H9 (cell line): ENCODE results near the gene DEFB131B. TPM values are rescaled to one million over a fixed set of nuclear protein-coding genes. Genes with fewer than 3 reads are reported as not detected.
"Not testable (repeated sequence)": the region's sequence is repeated elsewhere in the genome, so short reads cannot be mapped to it uniquely, and the experiment has no call there.

Source experiments
- DNase-seq: peaks from one replicate; pipeline ENCODE4 v3.0.0-alpha.2; 2017
- H2AFZ ChIP-seq: one replicate; pipeline ENCODE4 v1.6.1; 2013; ENCODE audit warnings: mild to moderate bottlenecking, low read length, control low read depth, moderate library complexity
- H2AK5ac ChIP-seq: 2 replicates; pipeline ENCODE4 v1.6.1; 2013; ENCODE audit warnings: low read length, control low read depth, mixed read lengths; ENCODE audit not compliant: insufficient read length
- H2BK120ac ChIP-seq: one replicate; pipeline ENCODE4 v1.6.1; 2013; ENCODE audit warnings: low read depth, mild to moderate bottlenecking, low read length, control low read depth, inconsistent platforms; ENCODE audit not compliant: poor library complexity, severe bottlenecking
- H2BK12ac ChIP-seq: 2 replicates; pipeline ENCODE4 v1.6.1; 2013; ENCODE audit warnings: low read length, control low read depth, mixed read lengths, low read depth; ENCODE audit not compliant: insufficient read length
- H2BK15ac ChIP-seq: 2 replicates; pipeline ENCODE4 v1.6.1; 2013; ENCODE audit warnings: low read depth, low read length, control low read depth
- H2BK20ac ChIP-seq: one replicate; pipeline ENCODE4 v1.6.1; 2013; ENCODE audit warnings: low read depth, mild to moderate bottlenecking, low read length, control low read depth, inconsistent platforms; ENCODE audit not compliant: poor library complexity, severe bottlenecking
- H2BK5ac ChIP-seq: 2 replicates; pipeline ENCODE4 v1.6.1; 2013; ENCODE audit warnings: low read length, control low read depth, mixed read lengths; ENCODE audit not compliant: insufficient read length
- H3K14ac ChIP-seq: 2 replicates; pipeline ENCODE4 v1.6.1; 2013; ENCODE audit warnings: low read length, control low read depth; ENCODE audit not compliant: insufficient read depth
- H3K18ac ChIP-seq: 2 replicates; pipeline ENCODE4 v1.6.1; 2013; ENCODE audit warnings: low read depth, mild to moderate bottlenecking, mixed read lengths, low read length, control low read depth; ENCODE audit not compliant: insufficient read length
- H3K23ac ChIP-seq: 2 replicates; pipeline ENCODE4 v1.6.1; 2013; ENCODE audit warnings: low read length, control low read depth, mixed read lengths, low read depth; ENCODE audit not compliant: insufficient read length
- H3K23me2 ChIP-seq: 2 replicates; pipeline ENCODE4 v1.6.1; 2013; ENCODE audit warnings: low read depth, mild to moderate bottlenecking, mixed read lengths, low read length, control low read depth; ENCODE audit not compliant: insufficient read length, poor library complexity, severe bottlenecking
- H3K27ac ChIP-seq: 2 replicates; pipeline ENCODE4 v1.5.1; 2013; ENCODE audit warnings: low read length, control low read depth, mixed read lengths, low read depth; ENCODE audit not compliant: insufficient read length
- H3K27me3 ChIP-seq: 2 replicates; pipeline ENCODE4 v1.6.1; 2013; ENCODE audit warnings: low read length, control low read depth, inconsistent platforms; ENCODE audit not compliant: insufficient read depth
- H3K4ac ChIP-seq: 2 replicates; pipeline ENCODE4 v1.6.1; 2013; ENCODE audit warnings: low read depth, mild to moderate bottlenecking, control low read depth, inconsistent platforms, low read length, moderate library complexity
- H3K4me1 ChIP-seq: 2 replicates; pipeline ENCODE4 v1.6.1; 2013; ENCODE audit warnings: low read length, control low read depth, inconsistent platforms; ENCODE audit not compliant: insufficient read depth
- H3K4me2 ChIP-seq: 2 replicates; pipeline ENCODE4 v1.6.1; 2013; ENCODE audit warnings: low read length, control low read depth, mixed read lengths; ENCODE audit not compliant: insufficient read length, insufficient read depth
- H3K56ac ChIP-seq: 2 replicates; pipeline ENCODE4 v1.6.1; 2013; ENCODE audit warnings: low read depth, mild to moderate bottlenecking, mixed read lengths, low read length, control low read depth; ENCODE audit not compliant: insufficient read length
- H3K79me1 ChIP-seq: 2 replicates; pipeline ENCODE4 v1.6.1; 2013; ENCODE audit warnings: low read depth, mild to moderate bottlenecking, moderate library complexity, low read length, control low read depth, inconsistent platforms; ENCODE audit not compliant: insufficient read depth, poor library complexity, severe bottlenecking
- H3K79me2 ChIP-seq: 2 replicates; pipeline ENCODE4 v1.6.1; 2013; ENCODE audit warnings: low read length, control low read depth, inconsistent platforms; ENCODE audit not compliant: insufficient read depth
- H3K9ac ChIP-seq: 2 replicates; pipeline ENCODE4 v1.6.1; 2013; ENCODE audit warnings: low read length, control low read depth, mixed read lengths; ENCODE audit not compliant: insufficient read length; ENCODE audit errors: extremely low read depth
- H3K9me3 ChIP-seq: one replicate; pipeline ENCODE4 v1.6.1; 2013; ENCODE audit warnings: low read depth, low read length, inconsistent platforms; ENCODE audit not compliant: control insufficient read depth
- H3T11ph ChIP-seq: one replicate; pipeline ENCODE4 v1.6.1; 2013; ENCODE audit warnings: mild to moderate bottlenecking, low read length, control low read depth, inconsistent platforms
- H4K20me1 ChIP-seq: one replicate; pipeline ENCODE4 v1.6.1; 2013; ENCODE audit not compliant: control insufficient read depth, insufficient read length, insufficient read depth
- H4K5ac ChIP-seq: 2 replicates; pipeline ENCODE4 v1.6.1; 2013; ENCODE audit warnings: low read depth, mild to moderate bottlenecking, mixed read lengths, low read length, control low read depth; ENCODE audit not compliant: insufficient read length
- H4K8ac ChIP-seq: replicated peaks from 2 replicates; pipeline ENCODE4 v1.6.1; 2013; ENCODE audit warnings: low read length, control low read depth, mixed read lengths, low read depth; ENCODE audit not compliant: insufficient read length
- H4K91ac ChIP-seq: 2 replicates; pipeline ENCODE4 v1.6.1; 2013; ENCODE audit warnings: low read depth, mild to moderate bottlenecking, moderate library complexity, mixed read lengths, low read length, control low read depth; ENCODE audit not compliant: insufficient read length
- H3K27ac Mint-ChIP-seq, 3 experiments: 2 replicates in 2 of 3; 3 replicates in 1 of 3; pipeline ENCODE4 v1.8.0; 2020 to 2021; ENCODE audit warnings: mixed read lengths in 3 of 3, mild to moderate bottlenecking in 1 of 3, moderate library complexity in 1 of 3
- H3K27me3 Mint-ChIP-seq: 2 replicates; pipeline ENCODE4 v1.8.0; 2021; ENCODE audit warnings: low read depth, mild to moderate bottlenecking, moderate library complexity, mixed read lengths
- H3K36me3 Mint-ChIP-seq, 3 experiments: 2 replicates in 2 of 3; 3 replicates in 1 of 3; pipeline ENCODE4 v1.8.0; 2020 to 2021; ENCODE audit warnings: low read depth in 3 of 3, mixed read lengths in 3 of 3; ENCODE audit not compliant: insufficient read depth in 1 of 3
- H3K4me1 Mint-ChIP-seq, 2 experiments: 2 replicates each; pipeline ENCODE4 v1.8.0; 2020; ENCODE audit warnings: mixed read lengths in 2 of 2
- H3K4me3 Mint-ChIP-seq, 2 experiments: 2 replicates in 1 of 2; 3 replicates in 1 of 2; pipeline ENCODE4 v1.8.0; 2020 to 2021; ENCODE audit warnings: mild to moderate bottlenecking in 2 of 2, mixed read lengths in 2 of 2, moderate library complexity in 1 of 2
- H3K9me3 Mint-ChIP-seq, 2 experiments: 2 replicates in 1 of 2; 3 replicates in 1 of 2; pipeline ENCODE4 v1.8.0; 2020; ENCODE audit warnings: mild to moderate bottlenecking in 2 of 2, mixed read lengths in 2 of 2, moderate library complexity in 1 of 2
- WGBS: extraction: QIAGEN DNeasy Blood & Tissue Kit; methylation state at CpG from one replicate; pipeline ENCODE4 v1.1.7; 2013; ENCODE audit warnings: missing lambda C conversion rate, low lambda C conversion rate, mixed read lengths; ENCODE audit not compliant: insufficient read length; ENCODE audit errors: extremely low coverage; 5-methylcytosine and 5-hydroxymethylcytosine counted together
- total RNA-seq: library from RNA; stranded (reverse); gene quantifications from 2 replicates; pipeline ENCODE4 v1.2.1, GENCODE V29; 2021

The DEFB131B gene
- total RNA-seq, 1 experiment from 2014 or later, result not detected

DNA sequence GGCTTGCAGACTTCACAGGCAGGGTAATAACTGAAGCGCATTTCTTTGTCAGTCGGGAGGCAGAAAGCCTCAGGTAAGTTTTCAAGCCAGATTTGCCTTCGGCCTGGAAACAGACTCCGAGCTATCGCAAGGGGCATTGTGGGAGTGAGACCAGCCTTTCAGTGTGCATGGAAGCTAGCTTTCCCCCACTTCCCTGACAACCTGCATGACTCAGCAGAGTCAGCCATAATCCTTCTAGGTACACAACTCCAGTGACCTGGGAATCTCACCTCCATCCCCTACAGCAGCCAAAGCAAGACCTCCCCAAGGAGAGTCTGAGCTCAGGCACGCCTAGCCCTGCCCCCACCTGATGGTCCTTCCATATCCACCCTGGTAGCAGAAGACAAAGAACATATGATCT is 35.5 kb upstream of the DEFB131B start:
- H2AFZ ChIP-seq, H3K27me3 Mint-ChIP-seq, H4K8ac ChIP-seq, H3K4me2 ChIP-seq, H3K79me2 ChIP-seq, H2BK15ac ChIP-seq, H2BK5ac ChIP-seq, H3K4me1 ChIP-seq, H3K27ac ChIP-seq, H4K20me1 ChIP-seq, H3K9ac ChIP-seq, H2AK5ac ChIP-seq, H3K36me3 Mint-ChIP-seq, H4K91ac ChIP-seq, H3T11ph ChIP-seq, H2BK120ac ChIP-seq, H3K56ac ChIP-seq, H2BK12ac ChIP-seq, H3K23me2 ChIP-seq, H3K18ac ChIP-seq, H3K9me3 ChIP-seq, H3K4ac ChIP-seq, H3K27me3 ChIP-seq, H3K9me3 Mint-ChIP-seq, H2BK20ac ChIP-seq, H3K14ac ChIP-seq, H3K79me1 ChIP-seq, H3K4me3 Mint-ChIP-seq, H4K5ac ChIP-seq, H3K23ac ChIP-seq: not testable (repeated sequence)
- Mint-ChIP-seq H3K4me1 (peaks cover 12 to 19% of the 10 kb centered on the region in 2 experiments), H3K27ac (peak overlapping the region in 1 of 3 experiments; percentile 15; a peak in 2 of 7 replicates)
- peak; percentile 27 for DNase-seq
- WGBS, result no CpG with 5 or more reads among the region's 6 CpGs

DNA sequence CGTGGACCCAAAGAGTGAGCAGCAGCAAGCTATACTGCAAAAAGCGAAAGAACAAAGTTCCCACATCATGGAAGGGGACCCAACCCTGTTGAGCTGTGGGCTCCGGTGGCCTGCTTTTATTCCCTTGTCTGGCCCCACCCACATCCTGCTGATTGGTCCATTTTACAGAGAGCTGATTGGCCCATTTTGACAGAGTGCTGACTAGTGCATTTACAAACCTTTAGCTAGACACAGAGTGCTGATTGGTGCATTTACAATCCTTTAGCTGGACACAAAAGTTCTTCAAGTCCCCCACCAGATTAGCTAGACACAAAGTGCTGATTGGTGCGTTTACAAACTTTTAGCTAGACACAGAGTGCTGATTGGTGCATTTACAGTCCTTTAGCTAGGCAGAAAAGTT is 34.9 kb upstream of the DEFB131B start:
- not testable (repeated sequence) for H2AFZ ChIP-seq, H3K18ac ChIP-seq, H3K4me1 ChIP-seq, H2BK120ac ChIP-seq, H3K9me3 ChIP-seq, DNase-seq, H4K5ac ChIP-seq, H3K56ac ChIP-seq, H3K79me2 ChIP-seq, H3K9me3 Mint-ChIP-seq, H2BK20ac ChIP-seq, H3K23me2 ChIP-seq, H3K79me1 ChIP-seq, H3K36me3 Mint-ChIP-seq, H3K27me3 Mint-ChIP-seq, H3K9ac ChIP-seq, H3K4ac ChIP-seq, H2AK5ac ChIP-seq, H3K4me2 ChIP-seq, H4K8ac ChIP-seq, H2BK5ac ChIP-seq, H4K91ac ChIP-seq, H2BK12ac ChIP-seq, H3K4me3 Mint-ChIP-seq, H4K20me1 ChIP-seq, H2BK15ac ChIP-seq, H3K27ac ChIP-seq, H3K14ac ChIP-seq, H3K27me3 ChIP-seq, H3K23ac ChIP-seq, H3T11ph ChIP-seq
- H3K27ac Mint-ChIP-seq, result peak overlapping the region in 1 of 3 experiments; percentile 15; a peak in 1 of 7 replicates
- peaks cover 12 to 17% of the 10 kb centered on the region in 2 experiments for H3K4me1 Mint-ChIP-seq
- no CpG with 5 or more reads among the region's 4 CpGs for WGBS
